Activated naive CD8-positive, alpha-beta T cell treated with anti-CD3 and anti-CD28 coated beads, Interleukin-2, amount 50 U/mL, for 24 hours (primary cell): ENCODE data around the gene IL26.

Experiments
- ATAC-seq: fragments of 150-1000 bp; cut with Tn5 transposase; one replicate; pipeline ENCODE4 v1.10.0; 2021
- DNase-seq: peaks from one replicate; pipeline ENCODE4 v3.0.0; 2021
- H3K27ac Mint-ChIP-seq: one replicate; pipeline ENCODE4 v1.8.0; 2021; ENCODE audit warnings: mild to moderate bottlenecking, mixed read lengths
- H3K27me3 Mint-ChIP-seq: one replicate; pipeline ENCODE4 v1.8.0; 2021; ENCODE audit warnings: mixed read lengths
- H3K36me3 Mint-ChIP-seq: one replicate; pipeline ENCODE4 v1.8.0; 2021; ENCODE audit warnings: low read depth, mixed read lengths
- H3K4me1 Mint-ChIP-seq: one replicate; pipeline ENCODE4 v1.8.0; 2021; ENCODE audit warnings: mixed read lengths
- H3K4me3 Mint-ChIP-seq: one replicate; pipeline ENCODE4 v1.8.0; 2021; ENCODE audit warnings: mild to moderate bottlenecking, moderate library complexity, mixed read lengths
- H3K9me3 Mint-ChIP-seq: one replicate; pipeline ENCODE4 v1.8.0; 2021; ENCODE audit warnings: mixed read lengths

The IL26 gene

DNA sequence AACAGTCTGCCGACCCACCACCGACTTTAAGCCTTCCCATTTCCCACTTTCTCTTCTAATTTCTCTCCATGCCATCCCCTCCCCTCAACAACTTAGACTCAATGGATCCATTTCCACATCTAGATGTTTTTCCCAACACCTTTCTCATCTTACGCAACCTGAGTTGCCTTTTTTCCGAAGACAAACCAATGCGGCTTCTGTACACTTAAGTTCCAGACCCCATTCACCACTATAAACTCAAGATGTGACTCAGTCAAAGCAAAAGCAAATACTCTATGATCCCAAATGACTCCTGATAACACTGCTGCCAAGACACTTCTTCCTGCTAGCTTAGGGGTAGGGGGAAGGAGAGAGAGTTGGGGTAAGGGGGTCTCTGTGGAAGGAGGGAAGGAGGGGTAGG lies 26.5 kb upstream of the IL26 start:
- DNase-seq (no peak), ATAC-seq (no peak)
- peaks cover 6% of the 10 kb centered on the region for H3K4me1 Mint-ChIP-seq
- H3K27me3 Mint-ChIP-seq = peaks cover 18% of the 10 kb centered on the region
- no peaks in the 10 kb centered on the region for H3K9me3 Mint-ChIP-seq
- H3K27ac Mint-ChIP-seq = no peak overlapping the region
- no peaks in the 10 kb centered on the region for H3K36me3 Mint-ChIP-seq
- no peak overlapping the region for H3K4me3 Mint-ChIP-seq

DNA sequence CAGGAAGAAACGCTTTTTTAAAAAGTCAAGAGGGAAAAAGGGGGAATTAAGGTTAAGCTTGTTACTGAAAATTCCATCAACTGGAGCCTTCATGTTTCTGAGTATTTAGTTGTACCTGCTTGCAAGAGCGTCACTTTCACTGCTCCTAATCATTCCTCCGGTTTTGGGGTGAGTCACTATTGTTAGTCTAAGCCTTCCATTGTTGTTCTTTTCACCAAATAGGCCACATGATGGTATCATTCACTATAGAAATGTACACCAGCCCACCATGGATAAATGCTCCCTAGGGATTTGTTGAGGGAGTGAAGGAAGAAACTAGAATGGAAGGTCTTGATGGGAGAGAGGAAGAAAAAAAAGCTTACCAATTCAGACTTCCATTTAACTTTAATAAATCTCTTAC lies 24.8 kb upstream of the IL26 start:
- ATAC-seq (no peak), DNase-seq (no peak)
- Mint-ChIP-seq H3K9me3 (no peaks in the 10 kb centered on the region), H3K27ac (no peak overlapping the region), H3K4me3 (no peak overlapping the region), H3K4me1 (peaks cover 3% of the 10 kb centered on the region), H3K36me3 (no peaks in the 10 kb centered on the region), H3K27me3 (peaks cover 18% of the 10 kb centered on the region)

DNA sequence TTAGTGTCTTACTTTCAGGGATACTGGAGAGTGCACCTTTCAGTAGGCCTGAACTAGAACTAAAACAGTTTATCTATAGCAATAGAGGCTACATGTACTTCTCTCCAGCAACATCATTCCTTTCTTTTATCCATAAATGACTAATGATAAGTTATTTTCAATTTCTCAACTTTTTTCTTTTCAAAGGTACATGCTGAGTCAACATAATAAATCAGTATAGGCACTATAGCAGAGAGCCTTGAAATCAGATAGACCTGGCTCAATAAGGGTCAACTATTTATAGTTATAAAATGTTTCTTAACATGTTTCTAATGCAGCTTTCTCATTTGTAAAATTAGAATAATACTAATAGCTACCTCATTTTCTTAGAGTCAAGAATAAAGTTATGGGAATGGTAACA lies 22.2 kb upstream of the IL26 start:
- H3K9me3 Mint-ChIP-seq = peaks cover 2% of the 10 kb centered on the region
- no peak overlapping the region for H3K4me3 Mint-ChIP-seq
- H3K4me1 Mint-ChIP-seq = peaks cover 5% of the 10 kb centered on the region
- peaks cover 13% of the 10 kb centered on the region for H3K27me3 Mint-ChIP-seq
- DNase-seq (no peak), ATAC-seq (no peak)
- H3K27ac Mint-ChIP-seq = no peak overlapping the region
- H3K36me3 Mint-ChIP-seq = no peaks in the 10 kb centered on the region

DNA sequence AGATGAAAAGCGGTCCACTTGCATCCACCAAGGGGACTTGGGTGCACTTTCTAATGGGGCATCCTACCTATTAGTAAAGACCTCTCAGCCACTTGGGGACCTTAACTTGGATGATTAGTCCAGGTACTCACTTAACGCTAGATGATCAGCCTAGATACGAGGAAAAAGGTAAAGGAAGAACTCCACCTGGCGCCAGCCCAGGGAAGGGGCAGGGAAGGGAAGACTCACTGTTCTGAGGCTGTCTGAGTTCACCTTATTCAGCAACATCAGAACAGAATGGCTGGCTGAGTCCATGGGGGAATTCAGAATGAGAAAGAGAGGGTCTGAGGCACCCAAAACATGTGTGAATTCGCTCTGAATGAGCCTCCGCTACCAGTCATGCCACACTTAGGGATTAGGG lies 20.7 kb upstream of the IL26 start:
- Mint-ChIP-seq H3K27me3 (peaks cover 11% of the 10 kb centered on the region), H3K27ac (no peak overlapping the region), H3K4me1 (peaks cover 11% of the 10 kb centered on the region), H3K9me3 (peaks cover 4% of the 10 kb centered on the region), H3K4me3 (no peak overlapping the region), H3K36me3 (no peaks in the 10 kb centered on the region)
- ATAC-seq (no peak), DNase-seq (no peak)

DNA sequence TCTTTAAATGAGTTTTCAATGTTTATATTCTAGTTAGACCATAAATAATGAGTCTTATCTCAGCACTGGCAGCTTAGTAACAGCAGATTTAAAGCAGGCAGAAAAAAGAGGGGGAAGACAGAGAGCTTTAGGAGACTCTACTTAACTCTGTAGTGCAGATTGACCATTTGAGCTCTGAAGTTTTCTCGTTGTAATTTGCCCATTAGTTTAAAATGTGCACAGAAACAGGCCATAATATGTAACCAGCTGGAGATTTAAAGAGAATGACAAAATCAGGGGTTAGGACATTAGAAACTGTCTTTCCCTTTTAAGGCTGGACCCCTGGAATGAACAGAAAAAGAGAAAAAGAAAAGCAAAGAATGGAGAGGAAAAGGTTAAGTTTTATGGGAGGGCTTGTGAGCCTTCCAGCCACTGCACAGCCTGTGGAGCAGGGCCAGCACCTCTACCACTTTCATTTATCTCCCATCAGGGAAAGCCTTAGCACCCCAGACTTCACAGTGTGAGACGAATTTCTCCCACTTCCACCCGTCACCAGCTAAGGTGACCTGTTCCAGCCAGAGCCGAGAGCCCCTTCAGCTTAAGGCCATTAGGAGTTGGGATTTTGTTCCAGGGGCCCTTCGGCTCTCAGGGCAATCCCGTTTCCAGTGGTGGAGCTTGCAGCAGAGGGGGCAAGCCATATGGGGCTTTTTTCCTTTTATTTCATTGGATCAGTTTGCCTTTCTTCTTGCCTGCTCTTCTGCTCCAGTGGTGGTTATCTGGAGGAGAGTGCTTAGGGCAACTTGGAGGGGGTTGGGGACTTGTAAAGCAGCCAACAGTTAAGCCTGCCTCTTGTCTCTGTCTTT lies 19.8 kb upstream of the IL26 start:
- Mint-ChIP-seq H3K4me3 (no peak overlapping the region), H3K27ac (no peak overlapping the region), H3K36me3 (no peaks in the 10 kb centered on the region), H3K9me3 (peaks cover 4% of the 10 kb centered on the region), H3K4me1 (peaks cover 20% of the 10 kb centered on the region), H3K27me3 (peaks cover 11% of the 10 kb centered on the region)
- DNase-seq (no peak), ATAC-seq (no peak)

DNA sequence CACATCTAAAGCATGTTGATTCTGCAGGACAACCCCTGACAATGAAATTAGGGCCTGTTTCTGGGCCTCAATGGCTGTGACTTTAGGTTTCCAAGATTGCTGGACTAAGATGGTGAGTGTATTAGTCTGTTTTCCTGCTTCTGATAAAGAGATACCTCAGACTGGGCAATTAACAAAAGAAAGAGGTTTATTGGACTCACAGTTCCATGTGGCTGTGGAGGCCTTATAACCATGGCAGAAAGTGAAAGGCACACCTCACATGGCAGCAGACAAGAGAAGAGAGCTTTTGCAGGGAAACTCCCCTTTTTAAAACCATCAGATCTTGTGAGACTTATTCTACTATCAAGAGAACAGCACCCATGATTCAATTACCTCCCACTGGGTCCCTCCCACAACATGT lies 17.2 kb upstream of the IL26 start:
- H3K4me1 Mint-ChIP-seq = peaks cover 34% of the 10 kb centered on the region
- no peak for ATAC-seq
- peaks cover 6% of the 10 kb centered on the region for H3K9me3 Mint-ChIP-seq
- H3K27me3 Mint-ChIP-seq = peaks cover 4% of the 10 kb centered on the region
- no peak overlapping the region for H3K4me3 Mint-ChIP-seq
- no peaks in the 10 kb centered on the region for H3K36me3 Mint-ChIP-seq
- DNase-seq = no peak
- H3K27ac Mint-ChIP-seq = no peak overlapping the region

DNA sequence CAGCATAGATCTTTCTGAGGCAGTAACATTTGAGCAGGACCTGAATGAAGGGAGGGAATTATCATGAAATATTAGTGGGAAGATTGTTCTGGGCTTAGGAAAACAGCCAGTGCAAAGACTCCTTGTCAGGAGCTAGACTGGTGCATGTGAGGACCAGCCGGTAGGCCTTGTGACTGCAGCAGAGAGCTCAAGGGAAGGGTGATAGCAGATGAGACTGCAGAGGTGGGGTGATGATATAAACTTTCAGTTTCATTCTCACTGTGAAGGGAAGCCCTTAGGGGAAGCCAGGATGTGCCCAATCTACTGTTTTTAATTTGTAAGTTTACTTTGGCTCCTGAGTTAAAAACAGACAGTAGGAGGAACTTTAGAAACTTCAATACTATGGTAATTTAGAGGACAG lies 15.4 kb upstream of the IL26 start:
- Mint-ChIP-seq H3K36me3 (no peaks in the 10 kb centered on the region), H3K4me1 (peaks cover 52% of the 10 kb centered on the region)
- DNase-seq = peak; percentile 40

DNA sequence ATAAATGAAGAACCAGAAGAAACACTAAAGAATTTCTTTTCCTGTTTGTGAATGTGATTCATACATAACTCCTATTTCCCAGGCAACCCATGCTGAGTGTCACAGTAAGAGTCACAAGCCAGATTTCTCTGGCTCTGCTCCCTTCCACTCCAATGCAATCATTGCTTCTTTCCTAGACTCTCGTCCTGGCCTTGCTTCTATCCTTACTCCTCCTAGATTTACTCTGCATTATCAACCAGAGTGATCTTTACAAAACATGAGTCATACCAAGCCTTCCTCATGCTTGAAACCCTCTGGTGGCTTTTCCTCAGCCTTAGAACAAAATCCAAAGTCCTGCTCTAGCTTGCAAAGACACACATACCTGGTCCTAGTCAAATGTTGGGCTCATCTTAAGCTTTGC lies 14.5 kb upstream of the IL26 start:
- Mint-ChIP-seq H3K4me1 (peaks cover 57% of the 10 kb centered on the region), H3K27me3 (no peaks in the 10 kb centered on the region), H3K4me3 (no peak overlapping the region), H3K27ac (peak overlapping the region; percentile 36), H3K9me3 (peaks cover 9% of the 10 kb centered on the region), H3K36me3 (no peaks in the 10 kb centered on the region)
- ATAC-seq (no peak), DNase-seq (no peak)

More for the DNA sequence above, 15.4 kb upstream of the IL26 start:
- no peaks in the 10 kb centered on the region for H3K27me3 Mint-ChIP-seq
- peak overlapping the region; percentile 21 for H3K4me3 Mint-ChIP-seq
- peaks cover 9% of the 10 kb centered on the region for H3K9me3 Mint-ChIP-seq
- ATAC-seq = peak; percentile 99
- peak overlapping the region; percentile 74 for H3K27ac Mint-ChIP-seq

DNA sequence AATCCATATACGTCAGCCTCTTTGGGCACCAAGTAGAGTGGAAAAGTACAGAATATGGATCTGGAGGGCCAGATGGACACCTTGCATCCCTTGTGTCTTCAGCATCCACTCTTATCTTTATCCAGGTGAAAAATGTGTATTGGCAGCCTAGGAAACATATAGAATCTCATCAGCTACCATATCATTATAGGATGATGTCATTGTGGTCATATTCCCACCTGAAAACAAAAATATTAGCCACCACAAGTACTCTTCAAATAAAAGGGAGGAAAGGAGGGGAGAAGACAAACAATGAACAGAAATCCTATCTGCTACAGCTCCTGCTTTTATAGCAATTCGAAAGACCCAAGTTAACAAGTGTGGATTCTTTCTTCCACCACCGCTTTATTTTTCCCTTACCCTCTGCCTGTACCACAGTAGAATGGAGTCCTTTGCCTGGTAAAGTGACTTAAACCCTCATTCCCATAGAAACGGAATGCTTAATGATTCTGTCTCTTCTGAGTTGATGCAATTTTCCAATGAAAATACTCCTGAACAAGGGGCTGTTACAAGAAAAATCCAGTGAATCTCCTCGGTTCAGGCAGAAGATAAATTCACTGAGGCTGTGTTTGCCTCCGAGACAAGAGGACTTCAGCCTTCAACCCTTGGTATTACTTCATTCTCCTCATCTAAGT lies 13.8 kb upstream of the IL26 start:
- H3K9me3 Mint-ChIP-seq = peaks cover 9% of the 10 kb centered on the region
- no peak overlapping the region for H3K27ac Mint-ChIP-seq
- no peak overlapping the region for H3K4me3 Mint-ChIP-seq
- H3K36me3 Mint-ChIP-seq = no peaks in the 10 kb centered on the region
- H3K4me1 Mint-ChIP-seq = peaks cover 63% of the 10 kb centered on the region
- DNase-seq (no peak), ATAC-seq (no peak)
- no peaks in the 10 kb centered on the region for H3K27me3 Mint-ChIP-seq

DNA sequence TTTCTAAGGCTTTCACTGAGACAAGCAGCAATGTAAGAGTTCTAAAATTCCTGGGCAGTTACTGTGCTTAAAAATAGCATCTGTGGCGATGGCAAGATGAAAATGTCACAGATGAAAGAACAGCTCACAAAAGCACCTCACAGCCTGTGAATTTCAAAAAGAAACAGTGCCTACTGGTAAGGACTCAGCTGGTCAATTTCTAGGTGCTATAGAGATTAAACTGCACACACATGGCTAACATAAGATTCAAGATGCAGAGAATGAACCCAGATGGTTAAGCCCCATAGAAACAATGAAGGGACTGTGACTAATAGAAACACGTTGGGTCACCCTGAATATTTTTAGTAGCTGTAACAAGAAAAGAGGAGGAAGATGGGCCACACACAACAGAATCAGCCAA lies 12.0 kb upstream of the IL26 start:
- Mint-ChIP-seq H3K4me1 (peaks cover 67% of the 10 kb centered on the region), H3K27ac (peak overlapping the region; percentile 3), H3K36me3 (no peaks in the 10 kb centered on the region), H3K9me3 (peaks cover 5% of the 10 kb centered on the region), H3K4me3 (no peak overlapping the region), H3K27me3 (peaks cover 4% of the 10 kb centered on the region)
- DNase-seq = no peak
- no peak for ATAC-seq

DNA sequence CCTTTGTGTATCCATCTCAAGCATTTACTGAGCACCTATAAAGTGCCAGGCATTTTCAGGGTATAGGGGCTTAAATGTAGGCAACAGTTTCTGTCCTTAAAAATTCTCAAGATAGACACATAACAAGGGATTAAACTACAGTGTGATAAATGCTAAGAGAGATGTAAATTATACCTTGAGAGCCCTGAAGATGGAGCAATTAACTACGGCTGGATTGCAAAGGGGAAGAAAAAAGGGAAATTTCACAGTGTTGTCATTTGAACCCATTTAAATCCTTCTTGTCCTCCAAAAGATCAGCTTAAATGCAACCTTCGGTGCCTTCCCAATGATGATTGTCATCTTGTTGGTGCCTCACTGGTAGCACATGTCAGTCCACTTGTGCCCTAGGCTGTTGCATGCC lies 11.5 kb upstream of the IL26 start:
- peaks cover 4% of the 10 kb centered on the region for H3K9me3 Mint-ChIP-seq
- H3K4me1 Mint-ChIP-seq = peaks cover 65% of the 10 kb centered on the region
- H3K27me3 Mint-ChIP-seq = peaks cover 4% of the 10 kb centered on the region
- H3K4me3 Mint-ChIP-seq = peak overlapping the region; percentile 77
- ATAC-seq (no peak), DNase-seq (no peak)
- no peaks in the 10 kb centered on the region for H3K36me3 Mint-ChIP-seq
- peak overlapping the region; percentile 80 for H3K27ac Mint-ChIP-seq

DNA sequence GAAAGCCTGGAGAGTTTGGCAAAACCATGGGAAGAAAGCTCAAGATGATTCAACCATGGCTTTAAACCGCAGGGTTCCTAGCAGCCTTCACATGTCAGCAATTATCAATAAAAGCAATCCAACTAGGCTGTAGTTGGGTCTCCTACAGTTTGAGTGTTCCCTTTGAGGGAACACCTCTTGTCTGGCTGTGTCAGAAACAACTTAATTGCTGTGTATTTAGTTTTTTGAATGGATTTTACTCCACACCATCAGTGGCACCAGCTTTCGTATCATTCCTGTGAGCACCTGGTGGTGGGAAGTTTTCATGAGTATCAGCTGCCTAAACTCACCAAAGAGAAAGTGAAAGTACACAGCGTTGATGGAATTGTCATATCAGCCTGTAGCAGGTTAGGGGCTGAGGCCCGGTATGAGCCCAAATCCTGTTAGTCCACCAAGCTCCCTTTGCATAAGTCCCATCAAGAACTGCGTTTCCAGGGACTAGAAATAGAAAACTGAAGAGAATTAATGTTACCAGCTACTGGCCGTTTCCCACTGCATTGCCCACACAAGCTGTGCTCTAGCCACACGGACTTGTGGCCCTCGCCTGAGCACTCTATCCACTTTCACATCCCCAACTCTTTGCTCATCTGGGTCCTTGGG lies 10.9 kb upstream of the IL26 start:
- DNase-seq = no peak

DNA sequence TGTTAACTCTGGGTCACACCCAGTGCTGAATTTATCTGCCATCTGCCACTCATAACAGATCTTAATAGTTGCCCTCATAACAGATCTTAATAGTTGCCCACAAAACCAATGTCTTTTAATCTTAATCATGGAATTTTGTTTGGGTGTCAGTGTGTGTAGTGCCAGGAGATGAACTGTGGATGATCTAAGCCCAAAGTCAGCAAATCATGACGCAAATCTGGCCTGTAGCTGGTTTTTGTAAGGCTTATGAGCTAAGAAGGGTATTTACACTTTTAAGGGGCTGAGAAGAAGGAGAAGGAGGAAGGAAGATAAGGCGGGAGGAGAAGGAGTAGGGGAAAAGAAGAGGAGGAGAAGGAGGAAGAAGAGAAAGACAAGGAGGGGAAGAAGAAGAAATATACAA lies 10.0 kb upstream of the IL26 start:
- peaks cover 55% of the 10 kb centered on the region for H3K4me1 Mint-ChIP-seq

More for the DNA sequence above, 10.9 kb upstream of the IL26 start:
- H3K27ac Mint-ChIP-seq = peak overlapping the region; percentile 80
- H3K4me1 Mint-ChIP-seq = peaks cover 62% of the 10 kb centered on the region
- no peaks in the 10 kb centered on the region for H3K36me3 Mint-ChIP-seq
- peaks cover 4% of the 10 kb centered on the region for H3K9me3 Mint-ChIP-seq
- peak; percentile 51 for ATAC-seq
- peaks cover 4% of the 10 kb centered on the region for H3K27me3 Mint-ChIP-seq
- peak overlapping the region; percentile 77 for H3K4me3 Mint-ChIP-seq

DNA sequence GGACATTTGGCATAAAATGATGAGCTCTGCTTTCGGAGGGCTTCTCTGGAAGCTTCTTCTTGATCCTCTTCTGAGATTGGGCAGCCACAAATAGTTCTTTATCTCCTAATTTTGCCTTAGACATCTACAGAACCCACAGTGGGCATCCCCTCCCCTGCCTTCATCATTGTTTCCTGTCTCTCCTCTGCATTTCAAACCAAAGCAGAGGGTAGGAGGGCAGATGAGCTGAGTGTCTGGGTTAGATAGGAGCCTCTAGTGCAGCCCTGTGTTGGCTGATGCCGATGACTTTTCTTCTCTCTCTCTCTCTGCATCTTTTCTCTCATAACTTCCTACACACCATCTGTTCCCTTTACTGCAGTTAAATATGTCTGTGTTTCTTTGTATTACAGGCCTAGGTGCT lies 8.5 kb upstream of the IL26 start:
- Mint-ChIP-seq H3K27me3 (peaks cover 4% of the 10 kb centered on the region), H3K4me3 (no peak overlapping the region), H3K27ac (no peak overlapping the region), H3K36me3 (no peaks in the 10 kb centered on the region), H3K9me3 (peaks cover 4% of the 10 kb centered on the region), H3K4me1 (peaks cover 46% of the 10 kb centered on the region)
- ATAC-seq (peak; percentile 77), DNase-seq (no peak)

More for the DNA sequence above, 10.0 kb upstream of the IL26 start:
- ATAC-seq (no peak), DNase-seq (no peak)
- H3K27me3 Mint-ChIP-seq = peaks cover 4% of the 10 kb centered on the region
- H3K9me3 Mint-ChIP-seq = peaks cover 4% of the 10 kb centered on the region
- no peak overlapping the region for H3K27ac Mint-ChIP-seq
- no peak overlapping the region for H3K4me3 Mint-ChIP-seq
- no peaks in the 10 kb centered on the region for H3K36me3 Mint-ChIP-seq

DNA sequence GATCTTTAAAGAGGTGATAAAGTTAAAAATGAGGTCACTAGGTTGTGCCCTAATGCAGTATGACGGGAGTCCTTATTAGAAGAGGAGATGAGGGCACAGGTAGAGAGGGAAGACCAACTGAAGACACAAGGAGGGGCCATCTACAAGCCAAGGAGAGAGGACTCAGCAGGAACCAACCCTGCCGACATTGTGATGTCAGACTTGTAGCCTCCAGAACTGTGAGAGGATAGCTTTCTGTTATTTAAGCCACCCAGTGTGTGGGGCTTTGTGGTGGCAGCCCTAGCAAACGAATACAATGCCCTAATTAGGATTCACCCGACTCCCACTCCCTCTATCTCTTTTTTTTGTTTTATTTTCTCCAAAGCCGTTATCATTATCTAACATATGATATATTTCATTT lies 7.9 kb upstream of the IL26 start:
- H3K4me1 Mint-ChIP-seq = peaks cover 41% of the 10 kb centered on the region
- H3K27ac Mint-ChIP-seq = no peak overlapping the region
- H3K4me3 Mint-ChIP-seq = no peak overlapping the region
- H3K27me3 Mint-ChIP-seq = peaks cover 4% of the 10 kb centered on the region
- DNase-seq = no peak
- peaks cover 4% of the 10 kb centered on the region for H3K9me3 Mint-ChIP-seq
- H3K36me3 Mint-ChIP-seq = no peaks in the 10 kb centered on the region
- ATAC-seq = no peak
